GM18505 (cell line): ENCODE results near the gene CD22.
"Not testable (repeated sequence)": the region's sequence is repeated elsewhere in the genome, so short reads cannot be mapped to it uniquely, and the experiment has no call there.

Experiments used
- ATAC-seq: cut with Tn5 transposase; IDR thresholded peaks from one replicate; pipeline ENCODE4 v1.9.1; 2021; ENCODE audit not compliant: unreplicated experiment
- POLR2A ChIP-seq: IDR thresholded peaks from 4 replicates; pipeline ENCODE4 v1.6.1; 2011; ENCODE audit warnings: borderline replicate concordance; ENCODE audit not compliant: insufficient read depth, insufficient read length; ENCODE audit errors: extremely low read depth

The CD22 gene

GRCh38 chr19:35328851-35329285 is at the start of gene CD22:
CD22 (plus strand) TSS chr19:35329187; CDS start chr19:35332041, 2,854 bp downstream.
- ATAC-seq: no peak
- peak; percentile 93 for TF ChIP-seq POLR2A

GRCh38 chr19:35279374-35279773 is 49.6 kb upstream of the CD22 start:
- ATAC-seq: no peak
- TF ChIP-seq POLR2A: no peak

- no peak for ATAC-seq
- TF ChIP-seq POLR2A: no peak
Measured at GRCh38 chr19:35279985-35280821, 48.8 kb upstream of the CD22 start.

- no peak for ATAC-seq
- TF ChIP-seq POLR2A: no peak
Measured at GRCh38 chr19:35281303-35281702, 47.7 kb upstream of the CD22 start.

- TF ChIP-seq POLR2A: no peak
Measured at GRCh38 chr19:35284153-35285094, 44.6 kb upstream of the CD22 start.

GRCh38 chr19:35285095-35285449 is 43.9 kb upstream of the CD22 start:
- no peak for ATAC-seq
- no peak for TF ChIP-seq POLR2A

More at GRCh38 chr19:35284153-35285094, 44.6 kb upstream of the CD22 start:
- no peak for ATAC-seq

GRCh38 chr19:35285465-35285864 is 43.5 kb upstream of the CD22 start:
- not testable (repeated sequence) for ATAC-seq

- ATAC-seq: not testable (repeated sequence)
Measured at GRCh38 chr19:35286101-35286500, 42.9 kb upstream of the CD22 start.

GRCh38 chr19:35287713-35288112 is 41.3 kb upstream of the CD22 start:
- no peak for TF ChIP-seq POLR2A

GRCh38 chr19:35288331-35288730 is 40.7 kb upstream of the CD22 start:
- no peak for TF ChIP-seq POLR2A
- ATAC-seq: no peak

More at GRCh38 chr19:35287713-35288112, 41.3 kb upstream of the CD22 start:
- no peak for ATAC-seq

- ATAC-seq: no peak
- TF ChIP-seq POLR2A: no peak
Measured at GRCh38 chr19:35288906-35289305, 40.1 kb upstream of the CD22 start.

- ATAC-seq: no peak
- no peak for TF ChIP-seq POLR2A
Measured at GRCh38 chr19:35290381-35291127, 38.4 kb upstream of the CD22 start.

GRCh38 chr19:35291259-35291658 is 37.7 kb upstream of the CD22 start:
- TF ChIP-seq POLR2A: no peak
- no peak for ATAC-seq
